K562 (cell line): ENCODE measurements around the gene PSAP. TPM values are rescaled to one million over a fixed set of nuclear protein-coding genes. Genes with fewer than 3 reads are reported as not detected.

ENCODE experiments used
- ATAC-seq: fragments of 200-7000 bp; cut with Tn5 transposase; 3 replicates; pipeline ENCODE4 v1.9.1; 2020; ENCODE audit warnings: moderate library complexity
- BruUV-seq: library from RNA; stranded (reverse); fragments of 400-500 nt; replicated peaks from 2 replicates; lab custom pipeline; 2021; lab: Mats Ljungman, UMichigan
- CTCF ChIA-PET: fragments of 300-600 bp; formaldehyde crosslinking; extraction: SDS; loops from one replicate; lab custom pipeline; 2021; ENCODE audit warnings: low intra/inter-chr PET ratio; lab: Yijun Ruan, JAX
- POLR2A ChIA-PET: fragments of 300-600, 350-650 bp; sonication (Branson Sonifier 250); formaldehyde crosslinking; extraction: SDS; loops from one replicate; lab custom pipeline; 2021; ENCODE audit warnings: antibody characterized with exemption, inconsistent platforms; lab: Yijun Ruan, JAX
- DNase-seq, 4 experiments: peaks; one replicate each; pipeline versions ENCODE4 v3.0.0 to v3.0.0-alpha.2; 2011 to 2018; ENCODE audit warnings: low spot score in 3 of 4, mixed read lengths in 3 of 4; ENCODE audit errors: extremely low read depth in 1 of 4
- FAIRE-seq: peaks from 2 replicates; lab custom pipeline; 2011; peaks lifted over from hg19 to GRCh38; lab: Jason Lieb, UNC
- H2AFZ ChIP-seq: 2 replicates; pipeline ENCODE4 v1.6.0; 2011; ENCODE audit warnings: low read depth, low read length, control low read depth, inconsistent platforms
- H3K27ac ChIP-seq: fragments of 200-600 bp; 3 replicates; pipeline ENCODE4 v1.8.0; 2011; ENCODE audit warnings: low read depth, mild to moderate bottlenecking, control low read depth, inconsistent platforms, low read length, moderate library complexity, mixed read lengths; ENCODE audit errors: extremely low read depth
- H3K27me3 ChIP-seq, 2 experiments: fragments of 300-600 bp in 1 of 2; 2 replicates in 1 of 2; 3 replicates in 1 of 2; pipeline versions ENCODE4 v1.6.0 to v1.8.0; 2011; ENCODE audit warnings: inconsistent platforms in 2 of 2, low read length in 2 of 2, mild to moderate bottlenecking in 1 of 2, mixed read lengths in 1 of 2, moderate library complexity in 1 of 2; ENCODE audit not compliant: control insufficient read depth in 2 of 2, insufficient read depth in 2 of 2
- H3K36me3 ChIP-seq: fragments of 300-600 bp; 3 replicates; pipeline ENCODE4 v1.8.0; 2011; ENCODE audit warnings: mild to moderate bottlenecking, low read length, inconsistent platforms; ENCODE audit not compliant: control insufficient read depth, insufficient read depth
- H3K4me1 ChIP-seq, 2 experiments: fragments of 200-600 bp in 1 of 2; replicated peaks in 1 of 2; 2 replicates in 1 of 2; 3 replicates in 1 of 2; pipeline versions ENCODE4 v1.5.1 to v1.8.0; 2011; ENCODE audit warnings: inconsistent platforms in 2 of 2, low read length in 2 of 2, mild to moderate bottlenecking in 1 of 2, mixed read lengths in 1 of 2, moderate library complexity in 1 of 2; ENCODE audit not compliant: control insufficient read depth in 2 of 2, insufficient read depth in 2 of 2
- H3K4me2 ChIP-seq: 2 replicates; pipeline ENCODE4 v1.6.1; 2011; ENCODE audit warnings: low read length, control low read depth, inconsistent platforms, mixed read lengths; ENCODE audit not compliant: insufficient read depth
- H3K4me3 ChIP-seq: fragments of 200-600 bp; sonication (generic), shearing (Covaris generic); 2 replicates; pipeline ENCODE4 v1.5.1; 2016; ENCODE audit warnings: control low read depth, inconsistent platforms
- H3K79me2 ChIP-seq: fragments of 200-600 bp; 3 replicates; pipeline ENCODE4 v1.8.0; 2011; ENCODE audit warnings: low read length, inconsistent platforms; ENCODE audit not compliant: control insufficient read depth, insufficient read depth
- H3K9ac ChIP-seq, 2 experiments: 2 replicates each; pipeline versions ENCODE4 v1.6.0 to v1.6.1; 2011; ENCODE audit warnings: low read depth in 2 of 2, low read length in 2 of 2, control low read depth in 1 of 2, inconsistent platforms in 1 of 2, mild to moderate bottlenecking in 1 of 2, mixed read lengths in 1 of 2; ENCODE audit not compliant: insufficient read depth in 1 of 2
- H3K9me1 ChIP-seq: one replicate; pipeline ENCODE4 v1.6.0; 2011; ENCODE audit warnings: inconsistent platforms, mild to moderate bottlenecking, low read length, moderate library complexity; ENCODE audit not compliant: control insufficient read depth, insufficient read depth
- H3K9me3 ChIP-seq: replicated peaks from 2 replicates; pipeline ENCODE4 v1.5.1; 2011; ENCODE audit warnings: low read depth, low read length, inconsistent platforms; ENCODE audit not compliant: control insufficient read depth, insufficient read depth
- H4K20me1 ChIP-seq: replicated peaks from 2 replicates; pipeline ENCODE4 v1.6.1; 2011; ENCODE audit warnings: low read length, inconsistent platforms, mixed read lengths; ENCODE audit not compliant: control insufficient read depth, insufficient read depth
- AFF1 ChIP-seq, 2 experiments: fragments of 450-650 bp; IDR thresholded peaks; 2 replicates each; pipeline ENCODE4 v1.6.1; 2018; ENCODE audit warnings: mild to moderate bottlenecking in 2 of 2, low read depth in 1 of 2; ENCODE audit not compliant: partially characterized antibody in 2 of 2
- PRDM10 ChIP-seq: fragments of 450-650 bp; IDR thresholded peaks from 2 replicates; pipeline ENCODE4 v1.6.1; 2018; ENCODE audit not compliant: partially characterized antibody
- ZNF589 ChIP-seq: fragments of 200-800 bp; sonication (Bioruptor generic); IDR thresholded peaks from 2 replicates; pipeline ENCODE4 v1.6.1; 2016; ENCODE audit warnings: low read depth, missing genetic modification characterization, missing compliant biosample characterization
- ZNF830 ChIP-seq: fragments of 250-450 bp; sonication (Bioruptor Pico); IDR thresholded peaks from 2 replicates; pipeline ENCODE4 v1.5.0; 2021; ENCODE audit warnings: mild to moderate bottlenecking
- WGBS: fragments of 100-300 bp; shearing (Covaris generic); methylation state at CpG from one replicate; pipeline ENCODE4 v1.1.6; 2016; ENCODE audit warnings: low coverage, mixed read lengths; ENCODE audit not compliant: insufficient coverage; ENCODE audit errors: missing lambda C conversion rate; 5-methylcytosine and 5-hydroxymethylcytosine counted together
- in situ Hi-C: fragments of 300-500 bp; cut with MboI; formaldehyde crosslinking; loops from 4 replicates; pipeline ENCODE4 v1.15.0; 2018; ENCODE audit warnings: inconsistent platforms, mixed read lengths
- intact Hi-C: fragments of 100-400 bp; cut with micrococcal nuclease; formaldehyde crosslinking; loops from 2 replicates; pipeline ENCODE4 v1.14.2; 2022
- polyA plus RNA-seq, 8 experiments: library from polyadenylated mRNA; depleted of rRNA in 4 of 8; stranded (reverse) in 5 of 8; unstranded in 3 of 8; fragments of >200 nt; fragmentation: Nextera tagmentation in 2 of 8; fragmentation: Illumina TruSeq in 1 of 8; extraction: Ambion mirVana in 2 of 8; extraction: Trizol in 1 of 8; gene quantifications; 2 replicates each; pipeline versions ENCODE4 v1.2.1 to v1.2.3, GENCODE V29; 2011 to 2014; ENCODE audit warnings: inconsistent platforms in 1 of 8, missing spikeins in 1 of 8
- total RNA-seq, 7 experiments: library from RNA; depleted of rRNA in 6 of 7; stranded (reverse); fragments of >200 nt in 6 of 7; fragmentation: Illumina TruSeq in 2 of 7; extraction: Trizol in 2 of 7; gene quantifications; 2 replicates each; pipeline versions ENCODE4 v1.2.1 to v1.2.3, GENCODE V29; 2011 to 2021; ENCODE audit warnings: low replicate concordance in 1 of 7

The PSAP gene
- total and polyA plus RNA-seq, 9 of the 15 experiments (the other 6 are each of a cell fraction or from before 2014, with no cell fraction given), result 245 to 700 (median 429) TPM

GRCh38 chr10:71842856-71843686 lies 8.0 kb downstream of the PSAP start (continued):
- TF ChIP-seq AFF1 (IDR thresholded peaks at IDR 0.05; ENCODE audit: low read depth in 1 of 2, partially characterized antibody in 2 of 2) (no peak), ZNF830 (no peak)

- no peak overlapping the region for H3K27ac ChIP-seq
- 61% methylated on average over 2 of the region's 2 CpGs for WGBS
- H3K27me3 ChIP-seq, result no peaks in the 10 kb centered on the region
- H3K79me2 ChIP-seq, result peaks cover 100% of the 10 kb centered on the region
- FAIRE-seq (no peak), DNase-seq (no peak), ATAC-seq (no peak)
- in situ Hi-C loops (no loop called here), intact Hi-C loops (no loop called here)
- peaks cover 60% of the 10 kb centered on the region for H4K20me1 ChIP-seq
- BruUV-seq, result no TSS peak
- H3K4me2 ChIP-seq, result no peak overlapping the region
- no peak overlapping the region for H2AFZ ChIP-seq
- peaks cover 28 to 39% of the 10 kb centered on the region in 2 experiments; a peak in 4 of 5 replicates for H3K4me1 ChIP-seq
- H3K9ac ChIP-seq, result no peak overlapping the region
- H3K9me1 ChIP-seq, result peaks cover 16% of the 10 kb centered on the region
- H3K9me3 ChIP-seq, result peaks cover 6% of the 10 kb centered on the region
- TF ChIP-seq PRDM10, result peak; percentile 41
- no peak for TF ChIP-seq ZNF589 (CRISPR knock-in tag)
- H3K4me3 ChIP-seq, result no peak overlapping the region
- peaks cover 31% of the 10 kb centered on the region for H3K36me3 ChIP-seq
- POLR2A ChIA-PET, result interaction anchor here (0.6 to 8.5 kb wide), 7 partner anchors 8 to 41 kb away, joined by 3 to 97 read pairs (median 4); partner anchors contain the start of gene PSAP
- CTCF ChIA-PET, result no interaction called here
Observed at GRCh38 chr10:71842422-71842821, 8.6 kb downstream of the PSAP start.
